Measurements from ENCODE around the gene IFT81.
"Not testable (repeated sequence)": the region's sequence is repeated elsewhere in the genome, so short reads cannot be mapped to it uniquely, and the experiment has no call there.

The IFT81 gene, protein sequence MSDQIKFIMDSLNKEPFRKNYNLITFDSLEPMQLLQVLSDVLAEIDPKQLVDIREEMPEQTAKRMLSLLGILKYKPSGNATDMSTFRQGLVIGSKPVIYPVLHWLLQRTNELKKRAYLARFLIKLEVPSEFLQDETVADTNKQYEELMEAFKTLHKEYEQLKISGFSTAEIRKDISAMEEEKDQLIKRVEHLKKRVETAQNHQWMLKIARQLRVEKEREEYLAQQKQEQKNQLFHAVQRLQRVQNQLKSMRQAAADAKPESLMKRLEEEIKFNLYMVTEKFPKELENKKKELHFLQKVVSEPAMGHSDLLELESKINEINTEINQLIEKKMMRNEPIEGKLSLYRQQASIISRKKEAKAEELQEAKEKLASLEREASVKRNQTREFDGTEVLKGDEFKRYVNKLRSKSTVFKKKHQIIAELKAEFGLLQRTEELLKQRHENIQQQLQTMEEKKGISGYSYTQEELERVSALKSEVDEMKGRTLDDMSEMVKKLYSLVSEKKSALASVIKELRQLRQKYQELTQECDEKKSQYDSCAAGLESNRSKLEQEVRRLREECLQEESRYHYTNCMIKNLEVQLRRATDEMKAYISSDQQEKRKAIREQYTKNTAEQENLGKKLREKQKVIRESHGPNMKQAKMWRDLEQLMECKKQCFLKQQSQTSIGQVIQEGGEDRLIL

DNA sequence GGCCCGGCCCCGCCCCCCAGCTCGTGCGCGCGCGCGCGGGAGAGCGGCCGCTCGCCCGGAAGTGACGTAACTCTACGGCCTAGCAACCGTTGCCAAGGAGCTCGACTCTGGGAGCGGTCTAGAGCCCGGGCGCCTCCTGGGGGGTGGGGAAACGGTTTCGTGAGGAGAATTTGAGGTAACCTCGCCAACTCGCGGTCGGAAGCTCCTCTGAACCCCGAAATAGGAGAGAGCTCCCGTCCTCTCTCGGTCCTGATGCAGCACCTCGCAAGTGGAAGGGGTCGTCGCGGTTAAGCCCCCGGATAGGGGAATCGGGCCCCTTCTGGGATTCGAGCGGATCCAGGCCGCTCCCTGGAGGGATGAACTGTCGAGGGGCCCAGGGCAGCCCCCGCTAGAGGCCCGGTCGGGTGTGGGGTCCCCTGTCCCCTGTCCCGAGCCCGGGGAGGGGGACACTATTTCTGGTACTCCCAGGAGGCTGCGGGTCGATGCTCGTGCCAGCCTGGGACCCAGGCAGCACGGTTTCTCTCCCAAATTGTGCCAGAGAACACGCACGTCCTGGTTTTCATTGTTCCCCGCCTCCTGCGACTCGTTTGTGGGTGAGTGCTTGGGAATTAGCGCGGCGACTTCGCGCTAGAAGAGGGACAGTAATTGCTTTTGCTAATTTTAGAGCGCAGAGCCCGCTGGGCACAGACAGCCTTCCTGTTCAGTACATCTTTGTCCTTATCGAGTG lies at the start of gene IFT81:
TSS of gene IFT81 (plus strand) at position 89 of the 727 bp plus-strand sequence. CDS start 3,024 bp downstream, outside the sequence.
- peak; percentile 99 for DNase-seq

GRCh38 chr12:110075880-110076279 lies 48.3 kb upstream of the IFT81 start:
- DNase-seq: no peak

- no peak for DNase-seq
Measured at GRCh38 chr12:110077800-110078199, 46.4 kb upstream of the IFT81 start.

GRCh38 chr12:110079477-110080400 lies 44.4 kb upstream of the IFT81 start:
- peak; percentile 89 for DNase-seq

DNA sequence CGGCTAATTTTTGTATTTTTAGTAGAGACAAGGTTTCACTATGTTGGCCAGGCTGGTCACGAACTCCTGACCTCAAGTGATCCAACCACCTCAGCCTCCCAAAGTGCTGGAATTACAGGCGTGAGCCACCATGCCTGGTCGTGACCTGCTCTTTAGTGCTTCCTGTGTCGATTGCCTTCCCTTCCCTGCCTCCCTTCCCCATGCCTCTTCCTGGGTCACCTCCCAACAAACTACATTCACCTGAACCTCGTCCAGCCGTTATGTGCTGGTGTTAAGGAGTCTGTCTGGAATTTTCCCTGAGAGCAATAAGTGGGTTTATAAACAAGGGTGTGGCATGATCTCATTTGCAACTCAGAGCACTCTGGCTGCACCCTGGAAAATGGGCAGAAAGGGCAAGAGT lies 43.7 kb upstream of the IFT81 start:
- no peak for DNase-seq

- DNase-seq: no peak
Measured at GRCh38 chr12:110084314-110085015, 39.7 kb upstream of the IFT81 start.

DNA sequence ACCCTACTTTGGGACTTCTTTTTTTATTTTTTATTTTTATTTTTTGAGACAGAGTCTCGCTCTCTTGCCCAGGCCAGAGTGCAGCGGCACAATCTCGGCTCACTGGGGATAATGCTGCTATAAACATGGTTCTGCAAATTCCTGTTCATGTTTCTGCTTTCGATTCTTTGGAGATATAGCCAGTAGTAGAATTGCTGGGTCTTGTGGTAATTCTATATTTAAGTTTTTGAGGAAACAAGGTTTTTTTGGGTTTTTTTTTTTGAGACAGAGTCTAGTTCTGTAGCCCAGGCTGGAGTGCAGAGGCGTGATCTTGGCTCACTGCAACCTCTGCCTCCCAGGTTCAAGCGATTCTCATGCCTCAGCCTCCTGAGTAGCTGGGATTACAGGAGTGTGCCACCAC lies 35.9 kb upstream of the IFT81 start:
- not testable (repeated sequence) for DNase-seq

- no peak for DNase-seq
Measured at GRCh38 chr12:110088936-110089335, 35.2 kb upstream of the IFT81 start.

GRCh38 chr12:110090266-110091135 lies 33.7 kb upstream of the IFT81 start:
- no peak for DNase-seq

DNA sequence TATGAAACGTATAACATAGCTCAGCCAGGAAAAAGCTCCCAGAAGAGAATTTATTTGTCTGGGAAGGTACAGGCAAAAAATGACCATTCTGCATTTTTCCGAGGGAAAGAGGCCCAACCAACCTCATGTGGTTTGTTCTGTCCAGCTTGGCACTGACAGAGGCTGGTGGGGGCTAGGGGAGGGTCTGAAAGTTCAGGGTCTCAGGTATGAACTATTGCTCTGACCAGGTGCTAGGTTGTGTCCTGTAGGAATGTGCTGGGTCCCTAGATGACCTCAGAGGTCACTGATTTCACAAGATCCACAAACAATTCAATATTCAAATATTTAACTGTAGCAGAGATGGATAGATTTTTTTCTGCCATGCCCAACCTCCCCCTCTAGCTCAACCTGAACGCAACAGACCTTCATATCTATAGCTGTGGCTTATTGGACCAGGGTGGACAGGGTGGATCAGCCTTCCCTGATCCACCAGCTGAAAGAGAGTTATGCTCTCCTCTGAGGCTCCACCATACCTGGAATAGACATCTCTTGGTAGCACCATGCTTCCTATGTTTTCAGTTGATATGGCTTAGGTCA lies 32.9 kb upstream of the IFT81 start:
- no peak for DNase-seq

- no peak for DNase-seq
Measured at GRCh38 chr12:110093631-110094311, 30.4 kb upstream of the IFT81 start.

DNA sequence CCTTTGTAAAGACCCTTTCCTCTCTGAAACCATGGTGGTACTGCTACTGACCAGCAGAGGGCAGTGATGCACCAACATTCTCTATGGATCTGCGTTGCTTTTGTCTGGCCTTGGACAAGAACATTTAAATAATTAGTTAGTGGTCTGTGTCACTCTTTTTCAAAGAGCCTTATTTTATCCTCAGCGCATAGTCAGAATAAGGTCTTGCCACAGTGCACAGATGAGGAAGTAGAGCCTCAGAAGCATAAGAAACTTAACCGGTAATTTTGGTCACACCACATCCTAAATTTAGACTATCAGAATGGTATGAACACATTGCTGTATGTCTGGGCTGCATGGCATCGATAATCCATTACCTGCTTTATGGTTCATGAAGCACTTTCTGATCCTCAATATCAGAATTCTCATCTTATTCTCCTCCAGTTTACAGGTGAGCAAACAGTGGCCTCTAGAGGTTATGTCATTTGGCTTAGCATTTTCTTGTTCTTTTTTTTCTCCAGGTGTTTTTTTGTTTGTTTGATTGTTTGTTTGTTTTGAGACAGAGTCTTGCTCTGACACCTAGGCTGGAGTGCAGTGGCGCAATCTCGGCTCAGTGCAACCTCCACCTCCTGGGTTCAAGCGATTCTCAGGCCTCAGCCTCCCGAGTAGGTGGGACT lies 23.7 kb upstream of the IFT81 start:
- DNase-seq: peak; percentile 85

DNA sequence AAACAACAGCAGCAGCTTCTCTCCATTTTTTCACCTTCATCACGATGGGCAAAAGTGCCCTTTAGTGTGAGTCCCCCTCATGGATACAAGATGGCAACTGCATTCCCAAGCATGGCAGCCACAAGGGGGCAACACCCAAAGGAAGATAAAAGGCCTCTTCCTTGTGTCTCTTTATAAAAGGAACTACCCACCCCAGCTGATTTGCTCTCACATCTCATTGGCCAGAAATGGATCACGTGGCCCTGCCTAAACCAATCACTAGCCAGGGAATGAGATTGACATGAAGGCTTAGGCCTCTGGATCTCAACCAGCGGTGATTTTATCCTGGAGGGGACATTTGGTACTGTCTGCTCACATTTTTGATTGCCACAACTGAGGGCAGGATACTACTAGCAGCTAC lies 21.9 kb upstream of the IFT81 start:
- DNase-seq: peak; percentile 69

DNA sequence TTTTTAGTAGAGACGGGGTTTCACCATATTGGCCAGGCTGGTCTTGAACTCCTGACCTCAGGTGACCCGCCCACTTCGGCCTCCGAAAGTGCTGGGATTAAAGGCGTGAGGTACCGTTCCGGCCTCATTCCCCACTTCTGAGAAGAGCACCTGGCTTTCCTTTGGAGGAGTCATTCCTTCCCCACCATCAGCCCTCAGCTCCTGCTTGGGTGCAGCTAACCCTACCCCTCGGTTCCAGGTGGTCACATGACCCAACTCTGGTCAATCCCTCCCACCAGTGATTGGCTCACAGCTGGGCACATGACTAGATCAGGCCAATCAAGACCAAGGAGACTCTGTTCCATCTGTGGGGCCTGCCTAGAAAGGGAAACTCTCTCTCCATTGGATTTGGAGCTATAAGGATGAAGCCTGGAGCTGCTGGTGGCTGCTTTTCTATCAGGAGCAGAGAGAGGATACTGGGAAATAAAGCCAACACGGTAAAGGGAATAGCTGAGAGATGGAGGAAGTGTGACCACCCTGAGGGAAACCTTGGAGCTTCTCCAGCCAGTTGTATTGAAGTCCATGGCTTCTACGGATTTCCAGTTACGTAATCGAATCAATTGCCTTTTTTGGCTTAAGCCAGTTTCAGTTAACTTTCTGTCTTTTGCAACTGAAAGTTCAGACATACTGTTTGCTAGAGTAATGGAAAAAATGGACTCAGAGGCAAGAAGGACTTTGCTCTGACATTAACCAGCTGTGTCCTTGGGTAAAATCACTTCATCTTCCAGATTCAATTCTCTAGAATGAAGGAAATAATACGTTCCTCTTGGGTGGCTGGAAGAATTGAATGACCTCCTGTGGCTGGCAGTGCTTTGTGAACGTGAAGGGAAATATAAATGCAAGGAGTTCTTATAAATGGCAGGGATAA lies 19.7 kb upstream of the IFT81 start:
- peak; percentile 25 for DNase-seq

GRCh38 chr12:110105159-110105558 lies 19.0 kb upstream of the IFT81 start:
- DNase-seq: no peak

GRCh38 chr12:110105986-110106385 lies 18.2 kb upstream of the IFT81 start:
- no peak for DNase-seq

DNA sequence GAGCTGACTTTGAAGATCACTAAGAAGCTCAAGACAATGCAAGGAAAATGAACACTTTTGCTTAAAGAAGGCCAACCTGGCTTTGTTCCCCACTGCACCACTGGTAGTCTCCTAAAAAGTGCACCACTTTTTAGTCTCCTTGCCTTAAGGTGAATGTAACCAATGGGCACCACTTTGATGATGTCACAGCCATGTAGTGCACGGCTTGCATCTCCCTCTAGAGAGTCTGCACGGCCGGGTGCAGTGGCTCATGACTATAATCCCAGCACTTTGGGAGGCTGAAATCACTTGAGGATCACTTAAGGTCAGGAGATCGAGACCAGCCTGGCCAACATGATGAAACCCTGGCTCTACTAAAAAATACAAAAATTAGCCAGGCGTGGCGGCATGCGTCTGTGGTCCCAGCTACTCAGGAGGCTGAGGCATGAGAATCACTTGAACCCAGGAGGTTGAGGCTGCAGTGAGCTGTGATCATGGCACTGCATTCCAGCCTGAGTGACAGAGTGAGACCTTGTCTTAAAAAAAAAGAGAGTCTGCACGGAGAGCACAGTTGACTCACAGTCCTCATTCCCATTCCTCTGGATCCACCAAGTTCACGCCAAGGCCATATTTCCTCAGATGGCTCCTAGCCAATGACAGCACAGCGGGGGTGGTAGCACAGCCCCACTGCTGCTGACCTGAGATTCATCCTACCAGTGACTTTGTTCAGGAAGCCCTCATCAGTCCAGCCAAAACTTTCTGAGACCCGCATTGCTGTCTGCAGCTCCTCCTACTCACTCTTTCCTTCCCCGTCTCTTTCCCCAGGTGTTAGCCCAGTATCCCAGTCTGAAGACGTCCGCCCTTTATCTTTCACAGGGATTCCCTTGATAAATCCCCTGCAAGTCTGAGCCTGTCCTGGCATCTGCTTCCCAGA lies 16.5 kb upstream of the IFT81 start:
- DNase-seq: no peak
